Measurements from ENCODE around the gene GABRR2.

GABRR2 gene

DNA sequence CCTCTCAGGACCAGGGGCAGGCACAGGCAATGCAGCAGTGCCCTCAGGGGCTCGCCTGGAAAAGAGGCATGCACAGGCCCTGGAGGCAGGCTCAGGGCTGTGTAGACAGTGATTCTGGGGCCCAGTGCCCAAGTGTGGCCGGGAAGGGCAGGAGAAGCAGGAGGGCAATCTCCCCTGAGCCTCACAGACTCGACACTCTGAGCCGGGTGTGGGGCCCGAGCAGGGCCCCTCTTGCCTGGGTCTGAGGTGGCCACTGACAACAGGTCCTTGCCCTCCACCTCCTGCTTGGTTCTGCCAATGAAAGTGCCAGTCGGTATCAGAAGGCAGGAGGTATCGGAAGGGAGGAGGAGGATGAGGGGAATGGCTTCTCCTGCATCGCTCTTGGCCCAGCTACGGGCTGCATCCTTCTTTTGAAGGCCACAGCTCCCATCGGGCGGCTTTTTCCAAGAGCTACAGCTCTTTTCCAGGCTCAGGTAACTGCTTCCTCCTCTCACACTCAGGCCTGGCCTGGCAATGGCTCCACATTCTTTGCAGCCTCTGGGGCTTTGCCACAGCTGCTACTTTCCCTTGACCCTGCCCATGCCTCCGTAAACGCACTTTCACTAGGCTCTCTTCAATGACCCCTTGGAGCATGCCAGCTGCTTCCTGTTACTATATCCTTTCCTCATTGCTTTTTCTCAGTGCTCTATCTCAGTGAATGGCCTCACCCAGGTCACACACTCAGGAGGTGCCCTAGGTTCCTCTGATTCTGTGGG, 24.5 kb downstream of the GABRR2 start:
- peak in 1 of 2 experiments; percentile 11 for DNase-seq

DNA sequence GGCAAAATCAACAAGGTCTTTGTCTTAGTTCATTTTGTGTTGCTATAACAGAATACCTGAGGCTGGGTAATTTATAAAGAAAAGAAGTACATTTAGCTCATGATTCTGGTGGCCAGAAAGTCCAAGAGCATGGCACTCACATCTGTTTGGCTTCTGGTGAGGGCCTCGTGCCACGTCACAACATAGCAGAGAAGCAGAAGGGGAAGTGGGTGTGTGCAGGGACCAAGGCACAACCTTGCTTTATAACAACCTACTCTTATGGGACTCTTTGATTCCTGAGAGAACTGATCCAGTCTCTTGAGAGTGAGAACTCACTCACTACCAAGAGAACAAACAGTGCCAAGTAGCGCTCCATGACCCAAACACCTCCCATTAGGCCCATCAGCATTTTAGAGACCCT, 25.4 kb downstream of the GABRR2 start:
- DNase-seq: no peak

DNA sequence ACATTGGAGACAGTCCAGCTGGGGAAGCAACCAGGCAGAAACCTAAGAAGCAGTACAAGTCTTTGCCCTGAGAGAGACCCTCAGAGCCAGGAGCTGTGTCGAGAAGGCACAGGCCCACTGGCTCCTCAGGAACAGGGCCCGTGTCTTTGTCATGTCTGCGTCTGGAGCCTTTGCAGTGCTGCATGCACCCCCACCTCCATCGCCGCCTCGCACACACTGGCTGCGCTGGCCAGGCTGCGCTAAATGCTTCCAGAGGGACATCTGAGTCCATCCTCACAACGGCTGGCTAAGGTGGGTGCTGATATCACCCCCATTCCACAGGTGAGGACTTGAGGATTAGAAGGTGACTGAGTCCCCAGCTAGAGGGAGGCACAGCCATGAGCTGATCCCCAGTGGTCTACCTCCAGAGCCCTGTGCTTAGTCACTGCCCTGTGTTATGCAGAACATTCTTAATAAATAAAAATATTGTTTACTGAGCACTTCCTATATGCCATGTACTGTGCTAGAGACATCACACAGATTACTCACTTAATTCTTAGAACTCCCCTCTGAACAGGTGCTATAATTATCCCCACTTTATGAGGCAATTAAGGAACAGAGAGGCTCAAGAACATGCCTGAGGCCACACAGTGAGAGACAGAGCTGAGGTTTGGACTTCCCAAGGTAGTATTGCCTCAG, 27.6 kb downstream of the GABRR2 start:
- no peak for DNase-seq

DNA sequence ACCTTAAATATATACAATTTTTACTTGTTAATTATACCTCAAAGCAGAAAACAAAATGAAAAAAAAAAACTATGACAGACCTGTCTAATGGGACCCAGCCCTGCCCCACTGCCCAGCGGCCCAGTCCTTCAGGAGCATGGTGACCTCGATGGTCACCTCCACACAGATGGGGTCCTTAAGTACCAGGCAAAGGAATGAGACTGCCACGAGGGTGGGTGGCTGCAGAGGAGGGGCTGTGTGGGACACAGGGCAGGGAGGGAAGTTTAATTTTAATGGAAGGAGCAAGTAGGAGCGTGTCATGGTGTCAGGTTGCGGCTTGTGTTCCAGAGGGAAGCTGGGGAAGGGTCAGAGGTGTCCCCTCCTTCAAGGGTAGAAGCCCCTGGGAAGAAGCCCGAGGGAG, 28.6 kb downstream of the GABRR2 start:
- DNase-seq: no peak

DNA sequence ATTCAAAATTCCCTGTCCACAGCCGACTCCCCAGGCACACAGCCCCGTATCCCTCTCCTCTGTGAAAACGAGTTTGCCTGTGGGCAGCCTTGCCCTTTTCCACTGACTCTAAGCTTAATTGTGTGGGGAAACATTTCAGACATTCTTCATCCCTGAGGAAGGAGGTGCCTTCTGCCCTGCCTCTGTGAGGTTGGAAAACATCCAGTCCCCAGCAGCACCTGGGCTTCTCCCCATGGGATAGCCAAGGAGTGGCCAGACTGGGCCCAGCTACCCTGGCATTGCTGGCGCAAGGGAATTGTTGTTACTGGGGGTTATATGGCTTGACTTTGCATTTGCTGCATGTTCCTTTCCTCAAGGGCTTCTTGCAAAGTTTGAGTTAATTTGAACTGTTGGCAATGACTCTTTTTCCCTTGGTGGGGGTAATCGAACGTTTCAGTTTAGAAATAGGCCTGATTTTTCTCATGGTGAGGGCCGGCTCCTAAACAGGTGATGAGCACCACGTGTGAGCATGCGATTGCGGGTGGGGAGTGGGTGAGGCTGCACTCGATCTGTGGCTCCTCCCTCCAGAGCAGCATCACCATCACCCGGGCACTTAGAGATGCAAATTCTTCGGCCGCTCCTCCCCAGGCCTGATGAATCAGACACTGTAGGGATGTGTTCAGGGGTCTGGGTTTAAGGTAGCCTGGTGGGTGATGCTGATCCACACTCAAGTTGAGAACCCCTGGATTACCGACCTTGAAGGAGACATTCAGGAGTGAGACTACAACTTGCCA, 29.9 kb downstream of the GABRR2 start:
- no peak for DNase-seq

DNA sequence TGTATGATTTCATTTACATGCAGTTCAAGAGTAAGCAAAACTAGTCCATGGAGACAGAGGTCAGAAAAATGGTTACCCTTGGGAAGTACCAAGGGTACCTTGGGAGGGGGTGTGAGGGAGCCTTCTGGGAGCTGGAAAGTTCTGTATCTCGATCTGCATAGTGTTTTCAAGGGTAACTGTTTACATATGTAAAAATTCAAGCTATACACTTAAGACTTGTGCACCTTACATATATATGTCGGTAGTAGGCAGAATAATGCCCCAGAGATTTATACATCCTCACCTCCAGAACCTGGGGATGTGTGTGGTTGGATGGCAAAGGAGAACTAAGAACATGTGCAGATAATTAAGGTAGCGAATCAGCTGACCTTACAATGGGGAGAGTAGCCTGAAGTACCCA, 31.0 kb downstream of the GABRR2 start:
- DNase-seq: no peak

DNA sequence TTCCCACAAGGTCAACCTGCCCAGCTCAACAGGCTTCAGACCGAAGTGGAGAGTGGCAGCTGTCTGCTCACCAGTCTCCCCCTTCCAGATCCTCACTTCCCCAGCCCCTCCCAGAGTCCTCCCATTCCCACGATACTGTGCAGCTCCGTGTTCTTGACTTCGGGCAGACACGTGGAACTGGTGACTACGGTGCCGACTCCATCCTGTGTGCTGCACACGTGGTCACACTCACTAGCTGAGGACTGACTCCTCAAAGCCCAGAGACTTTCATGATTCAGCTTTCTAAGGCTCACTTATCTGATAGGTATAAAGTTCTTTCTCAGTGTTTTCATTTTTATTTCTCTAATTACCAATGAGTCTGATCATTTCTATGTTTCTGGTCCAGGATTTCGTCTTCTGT, 32.4 kb downstream of the GABRR2 start:
- no peak for DNase-seq

DNA sequence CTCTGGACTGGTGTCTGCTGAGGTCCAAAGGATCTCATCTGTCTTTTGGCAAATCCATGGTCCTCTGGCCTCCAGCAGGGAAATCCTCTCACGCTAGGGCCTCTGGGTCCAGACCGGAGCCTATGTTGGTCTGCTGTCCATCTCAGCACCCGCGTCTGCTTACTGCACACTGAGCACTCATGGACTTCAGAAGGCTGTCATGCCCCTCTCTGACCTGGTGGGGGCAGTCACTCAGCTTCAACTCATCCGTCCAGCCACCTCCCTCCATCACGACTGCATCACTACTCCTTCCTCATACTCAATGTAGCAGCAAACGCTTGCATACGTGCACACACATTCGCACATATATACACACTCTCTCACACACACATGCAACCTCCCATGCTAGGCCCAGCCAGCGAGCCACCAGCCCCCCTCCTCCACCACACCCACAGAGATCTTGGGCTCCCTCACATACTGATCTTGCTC, 33.3 kb downstream of the GABRR2 start:
- peak; percentile 63 to 68 for DNase-seq

DNA sequence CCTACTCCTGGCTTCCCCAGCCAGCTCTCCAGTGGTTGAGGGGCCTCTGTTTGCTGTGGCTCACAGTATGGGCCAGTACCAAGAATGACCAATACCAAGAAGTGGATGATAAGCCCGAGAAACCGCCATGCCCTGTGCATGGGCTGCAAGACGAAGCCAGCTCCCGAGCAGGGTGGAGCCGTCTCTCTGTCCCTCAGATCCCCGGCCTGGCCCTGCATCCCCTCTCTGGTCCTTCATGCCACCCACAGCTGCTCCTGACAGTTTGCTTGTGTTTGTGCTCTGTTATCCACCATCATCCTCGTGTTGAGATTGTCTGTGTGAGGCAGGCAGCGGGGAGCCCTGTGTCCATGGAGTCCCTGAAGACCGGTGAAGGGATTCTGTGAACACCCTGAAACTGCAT, 36.1 kb downstream of the GABRR2 start:
- DNase-seq: no peak

DNA sequence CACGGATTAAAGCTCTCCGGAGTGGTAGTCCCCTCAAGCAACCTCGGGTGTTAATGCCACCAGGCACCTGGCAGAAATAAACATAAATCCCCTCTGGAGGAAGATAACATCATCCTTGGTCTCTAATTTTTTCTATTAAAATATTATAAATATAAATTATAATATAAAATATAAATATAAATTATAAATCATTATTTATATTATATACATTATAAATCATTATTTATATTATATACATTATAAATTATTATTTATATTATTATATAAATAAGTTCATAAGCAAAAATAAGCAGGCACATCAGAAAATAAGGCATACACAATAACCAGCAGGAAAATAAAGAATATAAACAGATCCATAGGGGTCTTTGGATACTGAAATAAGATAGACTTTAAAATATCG, 39.2 kb downstream of the GABRR2 start:
- no peak for DNase-seq

DNA sequence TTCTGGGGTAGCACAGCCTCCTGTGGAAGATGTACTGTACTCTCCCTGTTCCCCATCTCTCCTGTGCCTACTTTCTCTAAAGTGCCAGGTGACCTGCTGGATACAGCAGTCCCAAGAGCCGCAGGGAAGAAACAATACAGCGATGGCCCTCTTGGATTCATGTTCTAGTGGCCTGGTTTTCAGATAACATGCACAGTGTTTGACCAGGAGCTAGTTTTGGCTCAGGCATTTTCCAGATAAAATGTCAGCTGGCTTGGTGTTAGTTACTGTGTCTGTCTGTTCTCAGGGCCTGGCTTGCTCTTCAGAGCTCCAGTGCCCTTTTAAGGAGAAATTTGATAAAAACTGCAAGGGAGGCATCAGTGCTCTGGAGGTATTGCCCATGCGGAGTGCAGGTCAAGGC, 41.3 kb downstream of the GABRR2 start:
- no peak for DNase-seq

DNA sequence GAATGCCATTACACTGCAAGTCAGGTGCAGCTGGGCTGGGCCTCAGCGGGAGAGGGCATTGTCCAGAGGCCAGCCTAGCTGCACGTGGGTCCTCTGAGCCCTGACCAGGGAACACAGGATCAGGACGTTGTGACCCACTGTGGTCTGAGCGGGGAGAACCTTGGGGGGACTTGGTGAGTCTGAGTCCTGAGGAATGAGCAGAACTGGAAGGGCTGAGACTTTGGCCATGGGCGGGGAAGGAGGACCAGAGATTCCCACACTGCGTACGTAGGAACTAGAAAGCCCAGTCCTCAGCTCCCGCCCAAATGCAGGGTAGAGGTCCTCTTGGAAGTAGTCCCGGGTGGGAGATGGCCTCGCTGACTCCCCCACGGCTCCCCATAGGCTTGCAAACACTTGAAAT, 42.5 kb downstream of the GABRR2 start:
- no peak for DNase-seq

DNA sequence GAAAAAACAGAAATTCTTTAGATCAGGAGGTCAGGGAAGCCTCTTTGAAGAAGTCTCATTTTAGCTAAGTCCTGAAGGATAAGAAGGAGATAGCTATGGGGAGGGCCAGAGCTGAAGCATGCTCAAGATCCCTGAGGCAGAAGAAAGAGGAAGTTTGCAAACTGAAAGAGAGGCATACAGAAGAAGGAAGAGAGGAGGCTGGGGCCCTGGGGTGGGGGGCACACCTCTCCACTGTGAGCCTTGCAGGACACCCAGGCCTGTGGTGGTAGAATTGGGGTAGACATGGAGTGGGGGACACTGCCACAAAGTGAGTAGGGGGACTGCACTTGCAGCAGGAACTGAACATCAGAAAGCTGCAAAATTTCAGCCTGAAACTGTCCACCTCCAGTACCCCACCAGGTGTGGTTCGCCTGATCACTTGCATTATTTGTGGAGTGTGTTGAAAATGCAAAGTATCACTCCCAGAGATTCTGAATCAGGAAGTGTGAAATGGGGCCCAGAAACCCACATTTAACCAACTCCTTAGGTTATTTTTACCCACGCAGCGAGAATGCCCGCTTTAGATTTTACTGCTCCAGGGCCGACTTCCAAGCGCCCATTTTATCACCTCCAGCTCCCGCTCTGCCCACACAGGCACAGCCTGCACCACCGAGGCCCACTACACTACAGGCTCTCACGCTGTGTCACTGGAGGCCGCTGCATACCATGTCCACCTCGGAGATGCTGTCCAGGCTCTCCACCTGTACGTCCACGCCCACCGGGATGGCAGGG, 44.0 kb downstream of the GABRR2 start:
- no peak for DNase-seq

DNA sequence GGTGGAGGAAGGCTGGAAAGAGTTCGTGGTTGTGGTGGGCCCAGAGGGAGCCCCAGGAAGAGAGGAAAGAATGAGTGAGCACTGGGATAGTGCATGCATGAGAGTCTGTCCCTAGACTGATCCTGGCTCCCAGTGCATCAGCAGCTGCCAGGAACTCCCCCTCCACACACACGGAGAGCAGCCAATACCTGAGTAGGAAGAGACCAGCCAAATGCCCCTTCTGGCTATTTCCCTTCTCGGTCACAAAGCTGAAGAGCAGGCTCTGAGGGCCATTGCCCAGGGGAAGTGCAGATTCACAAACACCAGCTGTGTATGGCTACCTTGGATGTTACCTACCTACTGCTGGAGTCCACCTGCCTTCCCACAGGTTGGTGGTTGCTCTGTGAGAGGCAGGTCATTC, 45.1 kb downstream of the GABRR2 start:
- no peak for DNase-seq

DNA sequence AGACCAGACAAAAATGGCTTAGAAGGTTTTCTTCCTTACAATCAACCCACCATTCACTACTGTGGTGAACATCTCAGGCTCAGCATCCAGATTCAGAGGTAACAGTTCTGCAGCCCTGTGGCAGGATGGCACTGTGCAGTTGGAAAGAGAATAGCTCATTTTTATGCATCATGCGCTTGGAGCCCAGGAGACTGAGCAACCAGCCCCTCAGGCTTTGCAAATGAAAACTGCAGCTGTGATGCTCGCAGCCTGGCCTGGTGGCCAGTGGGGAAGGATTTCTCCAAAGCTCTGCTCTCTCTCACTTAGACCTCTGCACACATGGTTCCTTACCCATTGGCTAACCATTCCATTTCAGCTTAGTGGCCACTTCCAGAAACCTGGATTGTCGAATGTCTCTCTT, 45.8 kb downstream of the GABRR2 start:
- no peak for DNase-seq

DNA sequence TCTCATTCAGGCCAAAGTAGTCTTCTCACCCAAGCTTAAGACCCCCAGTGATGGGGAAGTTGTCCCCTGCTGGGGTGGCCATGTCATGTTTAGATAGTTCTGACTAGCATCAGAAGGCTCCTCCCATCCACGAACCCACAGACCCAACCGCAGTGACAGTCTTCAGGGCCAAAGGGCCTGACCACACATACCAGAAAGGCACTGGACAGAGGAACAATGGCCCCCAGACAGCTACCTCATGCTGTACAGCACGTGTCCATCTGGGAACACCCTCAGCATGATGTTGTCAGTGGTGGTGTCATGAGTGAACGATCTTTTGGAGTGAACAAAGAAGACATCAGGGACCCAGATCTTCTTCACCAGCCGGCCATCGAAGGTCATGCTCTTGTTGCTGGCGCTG, 46.3 kb downstream of the GABRR2 start:
- no peak for DNase-seq

DNA sequence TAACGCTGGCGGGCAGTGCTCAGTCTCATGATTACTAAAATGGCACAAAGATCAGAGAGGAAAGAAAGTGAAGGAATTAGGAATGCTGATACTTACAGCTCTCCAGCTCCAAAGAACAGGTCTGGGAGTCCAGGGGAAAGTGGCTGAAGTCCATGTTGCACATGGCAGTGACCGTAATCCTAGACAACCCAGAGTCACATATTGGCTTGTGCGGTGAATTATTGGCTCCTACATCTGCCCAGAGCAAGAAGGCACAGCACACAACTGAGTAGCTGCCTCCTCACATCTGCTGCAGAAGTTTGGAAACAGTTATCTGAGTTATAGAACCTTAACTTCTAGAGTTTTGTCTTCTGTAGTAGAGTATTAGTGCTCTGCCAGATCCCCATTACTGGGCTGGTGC, 47.2 kb downstream of the GABRR2 start:
- DNase-seq: no peak

DNA sequence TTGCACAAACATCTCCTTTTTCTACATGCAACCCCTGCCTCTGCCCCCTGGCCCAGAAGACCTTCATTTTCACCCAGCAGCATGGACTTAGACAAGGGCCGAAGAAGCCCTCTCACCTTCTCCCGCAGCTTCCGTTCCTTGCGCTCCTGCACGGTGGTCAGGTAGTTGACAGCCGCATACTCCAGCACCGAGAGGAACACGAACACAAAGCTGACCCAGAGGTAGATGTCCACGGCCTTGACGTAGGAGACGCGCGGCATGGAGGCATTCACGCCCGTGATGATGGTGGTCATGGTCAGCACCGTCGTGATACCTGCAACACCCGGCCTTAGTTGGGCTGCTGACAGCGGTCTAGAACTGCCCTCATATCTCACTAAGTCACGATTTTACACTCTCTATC, 50.8 kb downstream of the GABRR2 start:
- no peak for DNase-seq

DNA sequence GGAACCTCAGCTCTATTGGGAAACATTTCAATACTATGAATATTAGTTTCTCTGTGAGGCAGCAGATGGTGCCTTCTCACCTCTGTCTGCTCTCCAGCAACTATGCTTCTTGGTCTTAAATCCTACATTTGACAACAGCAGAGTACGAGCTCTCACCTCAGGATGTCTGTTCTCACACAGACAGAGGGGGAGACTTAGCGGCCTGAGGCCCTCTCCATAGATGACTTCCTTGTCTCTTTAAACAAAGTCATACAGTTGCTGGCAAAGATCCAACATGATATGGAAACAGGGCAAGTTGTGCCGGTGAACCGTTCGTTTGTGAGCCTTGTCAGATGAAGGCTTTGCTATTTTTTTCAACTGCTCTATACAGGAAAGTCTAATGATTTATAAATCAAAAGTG, 54.3 kb downstream of the GABRR2 start:
- DNase-seq: no peak

DNA sequence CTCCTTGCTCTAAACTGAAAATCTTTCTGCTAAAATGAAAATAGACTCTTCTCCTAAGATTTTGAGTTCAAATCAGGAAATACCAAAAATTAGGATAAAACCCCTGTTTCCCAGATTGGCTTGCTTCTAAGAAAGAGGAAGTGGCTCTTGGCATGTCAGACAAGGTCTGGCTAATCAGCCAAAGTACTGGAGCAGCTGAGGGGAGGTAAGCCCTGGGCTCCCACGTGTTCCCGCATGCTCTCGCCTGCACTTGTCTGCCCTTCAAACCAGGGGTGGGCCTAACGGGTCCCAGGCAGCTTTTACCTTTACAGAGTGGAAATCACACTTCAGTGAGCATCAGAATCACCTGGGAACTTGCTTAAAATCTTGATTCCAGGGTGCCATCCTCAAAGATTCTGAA, 54.8 kb downstream of the GABRR2 start:
- DNase-seq: no peak

DNA sequence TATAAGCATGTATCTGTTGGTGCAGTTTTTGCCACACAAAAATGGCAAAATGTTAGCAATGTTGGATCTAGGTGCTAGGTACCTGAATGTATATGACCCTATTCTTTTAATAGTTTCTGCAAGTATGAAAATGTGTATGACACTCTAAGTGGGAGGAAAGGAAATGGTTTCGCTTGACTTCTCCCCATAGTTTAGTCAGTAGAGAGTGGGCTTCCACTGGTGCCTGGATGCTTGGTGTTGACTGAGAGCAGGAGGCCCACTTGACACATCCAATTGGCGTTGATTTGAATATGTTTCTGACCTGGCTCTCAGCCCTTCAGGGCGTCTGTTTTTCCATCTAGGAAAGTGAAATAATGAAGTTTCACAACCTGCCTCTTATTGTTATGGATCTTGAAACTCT, 56.2 kb downstream of the GABRR2 start:
- no peak for DNase-seq

DNA sequence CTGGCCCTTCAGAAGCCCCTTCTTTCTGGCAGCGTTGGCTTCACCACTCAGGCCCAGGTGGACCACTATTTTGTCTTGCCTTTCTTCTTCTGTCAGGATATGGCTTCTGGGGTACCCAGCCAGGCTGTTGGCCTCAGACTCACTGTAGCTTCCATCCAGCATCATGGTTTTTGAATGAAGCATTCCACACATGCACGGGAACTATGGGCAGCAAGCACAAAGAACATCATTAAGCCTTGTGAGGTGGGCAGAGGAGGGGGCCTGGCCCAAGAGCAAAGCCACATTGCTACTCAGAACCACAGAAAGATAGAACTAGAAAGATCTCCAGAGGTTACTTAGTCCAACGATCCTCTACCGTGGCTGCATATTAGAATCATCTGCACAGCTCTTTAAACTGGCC, 57.3 kb downstream of the GABRR2 start:
- DNase-seq: no peak

DNA sequence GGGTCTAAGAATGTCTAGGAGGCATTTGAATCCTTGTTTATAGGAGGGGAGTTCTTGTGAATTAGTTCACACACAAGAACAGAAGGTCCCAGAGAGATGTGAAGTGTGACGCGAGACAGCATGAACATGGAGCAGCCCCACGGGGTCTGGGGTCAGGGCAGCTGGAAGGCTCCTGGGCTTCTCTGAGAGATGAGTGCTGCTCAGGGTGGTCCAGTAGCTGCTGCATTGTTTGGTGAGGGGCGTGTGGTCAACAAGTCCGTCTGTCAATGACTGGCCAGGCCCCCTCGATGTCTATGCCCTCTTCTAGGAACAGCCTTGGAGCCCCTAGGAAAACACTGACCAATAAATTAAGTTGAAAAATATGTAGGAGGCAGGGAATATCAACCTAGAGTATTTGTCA, 57.8 kb downstream of the GABRR2 start:
- no peak for DNase-seq

Measured in activated T-cell treated with anti-CD3 and anti-CD28 coated beads, Interleukin-2, amount 50 U/mL, for 48 hours (primary cell).